ENCODE data around the gene ERBB2. TPM values are rescaled to one million over a fixed set of nuclear protein-coding genes. Genes with fewer than 3 reads are reported as not detected.
"Not testable (repeated sequence)": the region's sequence is repeated elsewhere in the genome, so short reads cannot be mapped to it uniquely, and the experiment has no call there.

ERBB2 gene
- total and polyA plus RNA-seq, 2 experiments from 2014 or later, result 46.2 to 196 TPM

- no peak overlapping the region for H3K4me3 Mint-ChIP-seq
- Histone ChIP-seq H3K79me2 (replicated peaks; ENCODE audit: insufficient read depth) (no peaks in the 10 kb centered on the region), H2AFZ (no peak overlapping the region), H3K4me3 (no peak overlapping the region), H3K27ac (ENCODE audit: low read depth) (no peak overlapping the region), H3K27me3 (ENCODE audit: insufficient read depth) (0 out of 2 replicates have a peak, but pooled peaks cover 2% of the 10 kb centered on the region), H3F3A (replicated peaks; ENCODE audit: low read depth) (0 out of 2 replicates have a peak, but pooled peaks cover 2% of the 10 kb centered on the region), H3K9me2 (ENCODE audit: insufficient read depth) (no peaks in the 10 kb centered on the region), H3K4me2 (no peak overlapping the region), H3K36me3 (ENCODE audit: insufficient read depth) (no peaks in the 10 kb centered on the region), H4K20me1 (replicated peaks; ENCODE audit: insufficient read depth) (no peaks in the 10 kb centered on the region), H3K4me1 (ENCODE audit: insufficient read depth) (peaks cover 7% of the 10 kb centered on the region; the same call in 1 of the 2 replicates)
- peaks cover 35% of the 10 kb centered on the region for H3K36me3 Mint-ChIP-seq (ENCODE audit: low read depth)
- H3K4me1 Mint-ChIP-seq, result peaks cover 19% of the 10 kb centered on the region
- peaks cover 10% of the 10 kb centered on the region for H3K27me3 Mint-ChIP-seq (ENCODE audit: insufficient read depth, low read depth, poor library complexity)
- no peak for ATAC-seq
- DNase-seq (ENCODE audit: low spot score), result no peak
- no peaks in the 10 kb centered on the region; the same call in 2 of the 3 replicates for H3K9me3 Mint-ChIP-seq
- H3K27ac Mint-ChIP-seq, result no peak overlapping the region; the same call in 1 of the 2 replicates
- TF ChIP-seq STAT1 (IDR thresholded peaks at IDR 0.05; ENCODE audit: unreplicated experiment), result no peak
- no peak for TF ChIP-seq CREB1 (CRISPR knock-in tag; IDR thresholded peaks at IDR 0.05; ENCODE audit: low read depth)
- TF ChIP-seq CTCF (conservative IDR thresholded peaks at IDR 0.05; ENCODE audit: low read depth in 2 of 2), result no peak
- no peak for TF ChIP-seq NANOG (IDR thresholded peaks at IDR 0.05; ENCODE audit: borderline replicate concordance)
Measured at GRCh38 chr17:39747745-39748144, 47.9 kb downstream of the ERBB2 start.

- not testable (repeated sequence) for H3K9me3 Mint-ChIP-seq; H3F3A ChIP-seq (replicated peaks; ENCODE audit: low read depth); H3K79me2 ChIP-seq (replicated peaks; ENCODE audit: insufficient read depth); H3K4me1 ChIP-seq (ENCODE audit: insufficient read depth); H3K9me2 ChIP-seq (ENCODE audit: insufficient read depth); H3K4me2 ChIP-seq; H3K4me3 Mint-ChIP-seq; DNase-seq (ENCODE audit: low spot score); H2AFZ ChIP-seq; H3K36me3 ChIP-seq (ENCODE audit: insufficient read depth); H3K4me3 ChIP-seq; H3K27me3 ChIP-seq (ENCODE audit: insufficient read depth); H3K27ac ChIP-seq (ENCODE audit: low read depth); H3K27ac Mint-ChIP-seq; ATAC-seq; H4K20me1 ChIP-seq (replicated peaks; ENCODE audit: insufficient read depth)
- Mint-ChIP-seq H3K36me3 (ENCODE audit: low read depth) (peaks cover 29% of the 10 kb centered on the region), H3K27me3 (ENCODE audit: insufficient read depth, low read depth, poor library complexity) (peaks cover 16% of the 10 kb centered on the region), H3K4me1 (peaks cover 26% of the 10 kb centered on the region)
Measured at GRCh38 chr17:39748444-39749034, 48.7 kb downstream of the ERBB2 start.

GRCh38 chr17:39750131-39751015 lies 50.5 kb downstream of the ERBB2 start:
- no peak overlapping the region for H3K4me3 Mint-ChIP-seq
- ATAC-seq, result no peak
- Histone ChIP-seq H4K20me1 (replicated peaks; ENCODE audit: insufficient read depth) (no peaks in the 10 kb centered on the region), H3K4me3 (no peak overlapping the region), H3K36me3 (ENCODE audit: insufficient read depth) (no peaks in the 10 kb centered on the region), H3K4me2 (no peak overlapping the region), H2AFZ (no peak overlapping the region), H3K9me2 (ENCODE audit: insufficient read depth) (no peaks in the 10 kb centered on the region), H3K27me3 (ENCODE audit: insufficient read depth) (peaks cover 17% of the 10 kb centered on the region), H3F3A (replicated peaks; ENCODE audit: low read depth) (peaks cover 12% of the 10 kb centered on the region), H3K27ac (ENCODE audit: low read depth) (no peak overlapping the region), H3K79me2 (replicated peaks; ENCODE audit: insufficient read depth) (no peaks in the 10 kb centered on the region), H3K4me1 (ENCODE audit: insufficient read depth) (peaks cover 12% of the 10 kb centered on the region; the same call in 1 of the 2 replicates)
- peaks cover 16% of the 10 kb centered on the region for H3K27me3 Mint-ChIP-seq (ENCODE audit: insufficient read depth, low read depth, poor library complexity)
- DNase-seq (ENCODE audit: low spot score), result no peak
- H3K4me1 Mint-ChIP-seq, result peaks cover 30% of the 10 kb centered on the region
- H3K36me3 Mint-ChIP-seq (ENCODE audit: low read depth), result peaks cover 13% of the 10 kb centered on the region; the same call in 2 of the 3 replicates
- H3K27ac Mint-ChIP-seq, result no peak overlapping the region
- H3K9me3 Mint-ChIP-seq, result no peaks in the 10 kb centered on the region; the same call in 2 of the 3 replicates
- TF ChIP-seq ZNF331 (CRISPR knock-in tag; IDR thresholded peaks at IDR 0.05; ENCODE audit: low read depth) (no peak), EZH2 (IDR thresholded peaks at IDR 0.05; ENCODE audit: low read depth, unreplicated experiment) (no peak), ZNF114 (CRISPR knock-in tag; IDR thresholded peaks at IDR 0.05) (no peak)

Measured in GM23338 (cell line).